22Rv1 (cell line): ENCODE data around the gene C21orf58.

Experiments used
- H3K27ac ChIP-seq: fragments of 450-650 bp; 2 replicates; pipeline ENCODE4 v1.5.1; 2017
- CTCF ChIP-seq: fragments of 450-650 bp; IDR thresholded peaks from 2 replicates; pipeline ENCODE4 v1.5.1; 2017; ENCODE audit warnings: mild to moderate bottlenecking
- ZFX ChIP-seq: fragments of 450-650 bp; IDR thresholded peaks from 2 replicates; pipeline ENCODE4 v1.6.1; 2017; ENCODE audit warnings: antibody characterized with exemption, borderline replicate concordance

C21orf58 gene

GRCh38 chr21:46329796-46330195 is 6.1 kb upstream of the C21orf58 start:
- TF ChIP-seq ZFX (no peak), CTCF (no peak)
- no peak overlapping the region for H3K27ac ChIP-seq

GRCh38 chr21:46328151-46328550 is 4.5 kb upstream of the C21orf58 start:
- no peak overlapping the region for H3K27ac ChIP-seq
- TF ChIP-seq ZFX = no peak
- no peak for TF ChIP-seq CTCF

GRCh38 chr21:46327711-46328110 is 4.0 kb upstream of the C21orf58 start:
- no peak overlapping the region for H3K27ac ChIP-seq
- TF ChIP-seq CTCF (no peak), ZFX (no peak)

- TF ChIP-seq CTCF (no peak), ZFX (no peak)
- H3K27ac ChIP-seq = peak overlapping the region; percentile 99
Measured at GRCh38 chr21:46326110-46326703, 2.5 kb upstream of the C21orf58 start.

- peak overlapping the region; percentile 99 for H3K27ac ChIP-seq
- TF ChIP-seq CTCF = peak; percentile 18; the same call in 1 of the 2 replicates
- no peak for TF ChIP-seq ZFX
Measured at GRCh38 chr21:46325073-46325912, 1.6 kb upstream of the C21orf58 start.

- peak overlapping the region; percentile 99 for H3K27ac ChIP-seq
- TF ChIP-seq CTCF (no peak; the same call in 1 of the 2 replicates), ZFX (no peak)
Measured at GRCh38 chr21:46324390-46325072, 861 bp upstream of the C21orf58 start.
